Measurements from ENCODE around the gene DIS3L2. TPM values are rescaled to one million over a fixed set of nuclear protein-coding genes. Genes with fewer than 3 reads are reported as not detected.

DIS3L2 gene
- total RNA-seq: 10 to 100 TPM; 30.6 to 33.7 TPM

DNA sequence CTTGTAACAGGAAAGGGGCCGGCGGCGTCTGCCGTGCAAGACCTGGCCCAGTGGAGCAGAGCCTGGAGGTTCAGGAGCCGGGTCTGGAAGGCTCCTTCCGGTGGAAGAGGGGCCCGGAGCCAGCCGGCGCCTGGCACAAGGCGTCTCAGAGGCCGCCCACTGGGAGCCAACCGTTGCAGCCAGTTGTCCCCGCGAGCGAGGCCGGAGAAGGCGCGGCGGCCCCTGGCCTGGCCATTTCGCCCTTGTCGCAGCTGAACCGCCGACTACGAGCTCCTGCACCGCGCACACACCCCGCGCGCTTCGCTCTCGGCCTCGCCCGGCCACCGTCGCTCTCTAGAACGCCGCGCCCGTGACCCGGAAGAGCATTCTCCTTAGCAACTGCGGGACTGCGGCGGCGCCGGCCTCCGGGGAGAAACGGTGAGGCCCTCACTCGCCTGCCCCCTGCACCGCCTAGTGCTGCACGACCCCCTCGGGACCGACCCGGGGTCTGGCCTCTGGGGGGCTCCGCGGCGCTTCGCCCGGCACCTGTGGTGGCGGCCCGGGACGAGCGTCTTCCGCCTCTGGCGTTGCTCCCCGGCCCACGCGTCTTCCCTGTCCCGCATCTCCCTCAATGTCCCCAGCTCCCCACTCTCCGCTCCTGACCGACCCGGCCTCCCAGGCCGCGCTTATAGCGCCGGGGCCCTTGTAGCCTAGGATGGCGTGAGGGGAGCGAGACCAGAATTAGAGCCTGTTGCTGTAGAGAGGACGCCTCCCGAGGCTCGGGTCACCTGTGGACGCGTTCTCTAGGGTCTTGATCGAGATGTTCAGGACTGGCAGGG lies at the start of gene DIS3L2:
TSS of gene DIS3L2 (plus strand) at position 365 of the 818 bp plus-strand sequence. CDS start 53,215 bp downstream, outside the sequence.
- POLR2A ChIA-PET: interaction anchor here (1.0 kb wide), 1 partner anchor 14 kb away, joined by 3 read pairs; no protein-coding TSS in a partner anchor
- CTCF ChIA-PET: interaction anchor here (0.6 kb wide), 1 partner anchor 170 kb away, joined by 3 read pairs; no protein-coding TSS in a partner anchor

GRCh38 chr2:231914077-231914690 lies 47.3 kb upstream of the DIS3L2 start:
- ChIA-PET CTCF (no interaction called here), POLR2A (no interaction called here)

DNA sequence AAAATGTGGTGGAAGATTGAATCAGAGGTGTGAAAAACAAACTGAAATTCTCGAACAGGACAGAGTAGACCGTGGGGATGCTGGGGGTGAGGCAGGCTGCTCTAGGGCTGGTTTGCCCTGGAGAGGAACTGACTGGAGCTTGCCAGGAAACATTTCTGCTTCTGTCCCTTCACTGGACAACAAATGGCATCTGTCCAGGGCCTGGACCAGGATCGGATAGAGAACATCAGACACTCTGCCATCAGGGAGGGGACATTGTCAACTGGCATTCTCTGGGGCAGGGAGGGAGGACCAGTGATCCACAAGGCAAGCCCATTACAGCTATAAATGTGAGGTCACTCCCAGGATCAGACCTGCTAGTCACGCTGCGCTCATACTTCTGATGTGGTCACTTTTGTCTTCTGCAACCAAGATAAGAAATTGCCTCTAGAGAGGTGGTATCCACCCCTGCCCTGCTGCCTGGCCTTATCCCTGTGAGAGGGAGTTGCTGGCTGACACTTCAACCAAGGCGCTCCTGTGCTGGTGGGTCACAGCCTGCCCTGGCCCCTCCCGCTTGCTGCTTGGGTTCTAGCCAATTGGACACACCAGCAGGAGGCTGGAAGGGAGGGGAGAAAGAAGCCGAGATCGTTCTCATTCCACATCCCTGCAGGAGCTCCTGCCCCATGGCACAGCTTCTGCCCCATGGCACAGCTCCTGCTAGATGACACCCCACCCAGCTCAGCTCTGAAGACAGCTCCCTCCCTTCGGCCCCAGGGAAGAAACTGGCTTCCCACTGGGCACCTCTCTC lies 44.0 kb upstream of the DIS3L2 start:
- POLR2A ChIA-PET: no interaction called here

DNA sequence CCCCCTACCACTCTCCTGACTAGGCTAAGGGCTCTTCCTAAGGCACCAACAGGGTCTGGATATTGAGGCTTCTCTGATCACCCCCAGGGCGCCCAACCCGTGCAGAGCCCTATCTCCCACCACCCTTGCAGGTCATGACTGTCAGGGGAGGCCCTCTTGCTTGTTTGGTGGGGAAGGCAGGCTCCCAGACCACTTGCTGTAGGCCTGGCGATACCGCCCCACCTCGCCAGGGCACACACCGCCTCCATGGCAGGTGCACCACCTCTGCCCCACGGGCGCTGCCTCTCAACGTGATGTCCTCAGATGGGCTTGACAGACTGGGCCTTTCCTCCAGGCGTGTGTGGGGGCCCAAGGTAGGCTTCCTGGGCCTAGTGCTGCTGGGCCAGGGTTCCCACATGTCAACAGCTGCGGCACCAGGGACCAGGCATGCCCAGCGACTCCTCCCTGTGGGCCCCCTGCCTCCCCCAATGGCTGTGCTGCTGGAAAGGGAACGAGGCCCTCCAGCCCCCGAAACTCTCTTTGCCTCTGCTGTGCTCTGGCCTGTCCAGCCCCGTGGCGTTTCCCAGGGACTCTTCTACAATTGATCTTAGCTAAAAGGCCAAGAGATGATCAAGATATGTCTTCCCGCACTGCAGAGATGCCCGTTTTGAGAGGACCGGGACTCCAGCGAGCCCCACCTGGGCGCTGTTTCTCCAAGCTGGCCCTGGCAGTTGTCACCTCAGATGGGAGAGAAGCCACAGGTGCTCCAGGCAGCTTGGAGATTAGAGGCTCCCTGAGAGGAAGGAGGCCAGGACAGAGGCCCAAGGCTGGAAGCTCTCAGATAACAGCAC lies 42.8 kb upstream of the DIS3L2 start:
- ChIA-PET POLR2A (no interaction called here), CTCF (interaction anchor here (0.7 to 1.3 kb wide), 4 partner anchors 18 to 600 kb away, joined by 3 to 6 read pairs (median 3); no protein-coding TSS in a partner anchor)

More for the DNA sequence above, 44.0 kb upstream of the DIS3L2 start:
- CTCF ChIA-PET: interaction anchor here (0.7 to 1.1 kb wide), 5 partner anchors 11 to 377 kb away, joined by 4 to 6 read pairs (median 4); no protein-coding TSS in a partner anchor

- CTCF ChIA-PET: interaction anchor here (1.1 to 1.3 kb wide), 2 partner anchors 406 to 408 kb away, joined by 3 read pairs; no protein-coding TSS in a partner anchor
These were observed 42.0 kb upstream of the DIS3L2 start for GRCh38 chr2:231919341-231920035.

GRCh38 chr2:231920366-231920765 lies 41.1 kb upstream of the DIS3L2 start:
- ChIA-PET POLR2A (no interaction called here), CTCF (interaction anchor here (1.3 kb wide), 1 partner anchor 405 kb away, joined by 3 read pairs; no protein-coding TSS in a partner anchor)

More at GRCh38 chr2:231919341-231920035, 42.0 kb upstream of the DIS3L2 start:
- POLR2A ChIA-PET: no interaction called here

DNA sequence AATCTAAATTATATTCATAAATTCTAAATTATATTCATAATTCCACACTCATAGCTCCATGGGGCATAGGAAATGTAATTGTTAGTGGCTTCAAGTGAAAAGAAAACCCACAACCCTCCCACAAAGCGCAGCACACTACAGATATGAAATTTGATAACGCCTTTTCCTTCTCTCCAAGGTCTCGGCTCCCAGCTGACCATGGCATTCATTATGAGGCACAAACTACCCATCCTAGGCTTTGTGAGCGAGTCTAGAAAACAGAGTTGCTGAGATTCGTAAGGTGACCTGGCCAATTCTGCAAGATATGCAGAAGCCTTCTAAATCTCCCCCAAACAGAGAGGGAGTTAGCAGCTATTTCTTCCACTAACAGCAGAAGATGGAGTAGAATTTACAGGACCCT lies 40.7 kb upstream of the DIS3L2 start:
- POLR2A ChIA-PET: no interaction called here
- CTCF ChIA-PET: no interaction called here

DNA sequence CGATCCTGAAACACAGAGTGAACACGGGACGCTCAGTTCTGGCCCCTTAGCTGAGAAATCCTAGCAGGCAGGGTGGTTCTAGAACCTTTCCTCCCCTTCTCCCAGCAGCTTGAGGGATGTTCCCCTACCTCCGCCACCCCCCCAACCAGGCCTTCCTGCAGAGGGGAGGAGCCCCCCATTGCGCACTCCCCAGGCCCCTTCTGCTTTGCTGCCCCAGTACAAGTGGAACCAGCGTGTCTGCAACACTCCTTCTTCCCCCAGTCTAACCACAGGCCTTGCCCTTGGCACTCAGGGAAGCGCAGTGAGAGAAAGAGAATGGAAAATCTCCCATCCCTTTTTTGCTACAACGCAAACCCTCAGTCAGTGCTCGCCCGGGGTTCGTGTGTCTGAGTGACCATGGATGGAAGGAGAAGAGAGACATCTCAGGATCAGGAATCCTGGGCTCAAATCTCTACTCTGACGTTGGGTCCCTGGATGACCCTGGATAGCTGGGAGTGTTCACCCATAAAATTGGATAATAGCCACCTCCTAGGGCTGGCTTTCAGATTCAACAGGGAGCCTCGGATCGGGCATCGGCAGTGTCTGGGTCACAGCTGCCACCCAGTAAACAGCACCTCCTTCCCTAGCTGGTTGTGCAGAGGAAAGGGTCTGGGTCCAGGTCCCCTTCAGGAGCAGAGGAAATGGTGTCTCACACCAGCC lies 39.1 kb upstream of the DIS3L2 start:
- CTCF ChIA-PET: interaction anchor here (0.9 to 5.5 kb wide), 3 partner anchors 16 to 403 kb away, joined by 3 to 31 read pairs (median 5); no protein-coding TSS in a partner anchor
- POLR2A ChIA-PET: no interaction called here

DNA sequence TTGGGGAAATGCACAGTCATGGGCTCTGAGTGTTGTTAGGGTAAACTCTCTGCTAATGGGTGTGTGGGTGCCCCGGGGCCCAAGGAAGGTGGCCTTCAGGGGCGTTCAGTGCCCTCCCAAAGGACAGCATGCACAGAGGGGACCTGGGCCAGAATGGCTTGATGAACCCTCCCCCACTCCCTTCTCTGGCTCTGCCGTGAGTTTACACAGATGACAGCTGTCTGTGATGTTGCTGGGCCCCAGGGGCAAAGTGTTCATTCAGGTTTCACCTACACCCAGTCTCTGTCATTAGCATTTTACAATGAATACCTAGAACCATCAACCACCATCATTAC lies 38.5 kb upstream of the DIS3L2 start:
- ChIA-PET POLR2A (no interaction called here), CTCF (interaction anchor here (1.3 to 5.5 kb wide), 2 partner anchors 17 to 402 kb away, joined by 5 to 31 read pairs; no protein-coding TSS in a partner anchor)

DNA sequence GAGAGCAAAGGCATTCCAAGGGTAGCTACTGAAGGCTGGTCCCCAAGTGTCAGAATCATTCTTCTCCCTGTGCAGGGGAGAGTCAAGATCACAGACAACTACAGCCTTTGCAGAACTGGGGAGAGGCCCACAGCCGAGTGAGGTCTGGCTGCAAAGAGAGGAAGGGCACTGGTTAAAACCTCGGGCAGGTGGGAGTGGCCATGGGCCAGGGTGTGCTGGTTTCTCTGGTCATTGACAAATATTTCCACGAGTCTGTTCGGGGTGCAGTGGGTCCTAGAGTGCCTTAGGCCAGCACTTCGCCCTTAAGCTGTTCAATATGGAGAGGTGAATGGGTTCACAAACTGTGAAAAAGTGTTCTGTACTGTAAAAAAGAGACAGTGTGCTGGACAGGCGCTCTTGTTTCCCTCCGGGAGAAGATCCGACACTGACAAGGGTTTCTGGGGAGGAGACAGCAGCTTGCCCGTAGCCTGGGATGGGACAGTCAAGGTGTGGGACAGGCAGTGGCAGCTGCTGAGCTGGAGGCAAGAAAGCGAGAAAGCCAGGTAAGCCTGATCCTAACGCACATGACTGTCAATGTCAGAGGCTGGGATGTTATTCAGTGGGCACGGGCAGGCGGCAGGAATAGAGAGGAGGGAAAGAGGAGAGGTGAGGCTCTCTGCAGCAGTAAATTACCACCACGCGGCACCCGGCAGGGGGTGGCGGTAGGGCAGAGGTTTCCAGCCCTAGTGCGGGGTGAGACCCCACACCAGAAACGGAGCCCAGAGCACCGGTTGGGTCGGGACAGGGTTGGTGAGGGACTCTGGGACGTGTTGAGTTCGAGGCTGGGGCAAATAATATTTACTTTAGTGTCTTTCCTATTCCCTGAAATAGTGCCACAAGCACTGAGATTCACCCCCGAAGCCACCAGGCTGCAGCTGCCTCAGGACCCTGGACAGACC lies 37.3 kb upstream of the DIS3L2 start:
- POLR2A ChIA-PET: no interaction called here
- CTCF ChIA-PET: interaction anchor here (0.7 to 5.5 kb wide), 7 partner anchors 17 to 401 kb away, joined by 4 to 31 read pairs (median 8); no protein-coding TSS in a partner anchor

GRCh38 chr2:231924889-231925275 lies 36.6 kb upstream of the DIS3L2 start:
- CTCF ChIA-PET: interaction anchor here (0.6 to 5.5 kb wide), 13 partner anchors 10 to 514 kb away, joined by 3 to 31 read pairs (median 4); no protein-coding TSS in a partner anchor
- POLR2A ChIA-PET: no interaction called here

DNA sequence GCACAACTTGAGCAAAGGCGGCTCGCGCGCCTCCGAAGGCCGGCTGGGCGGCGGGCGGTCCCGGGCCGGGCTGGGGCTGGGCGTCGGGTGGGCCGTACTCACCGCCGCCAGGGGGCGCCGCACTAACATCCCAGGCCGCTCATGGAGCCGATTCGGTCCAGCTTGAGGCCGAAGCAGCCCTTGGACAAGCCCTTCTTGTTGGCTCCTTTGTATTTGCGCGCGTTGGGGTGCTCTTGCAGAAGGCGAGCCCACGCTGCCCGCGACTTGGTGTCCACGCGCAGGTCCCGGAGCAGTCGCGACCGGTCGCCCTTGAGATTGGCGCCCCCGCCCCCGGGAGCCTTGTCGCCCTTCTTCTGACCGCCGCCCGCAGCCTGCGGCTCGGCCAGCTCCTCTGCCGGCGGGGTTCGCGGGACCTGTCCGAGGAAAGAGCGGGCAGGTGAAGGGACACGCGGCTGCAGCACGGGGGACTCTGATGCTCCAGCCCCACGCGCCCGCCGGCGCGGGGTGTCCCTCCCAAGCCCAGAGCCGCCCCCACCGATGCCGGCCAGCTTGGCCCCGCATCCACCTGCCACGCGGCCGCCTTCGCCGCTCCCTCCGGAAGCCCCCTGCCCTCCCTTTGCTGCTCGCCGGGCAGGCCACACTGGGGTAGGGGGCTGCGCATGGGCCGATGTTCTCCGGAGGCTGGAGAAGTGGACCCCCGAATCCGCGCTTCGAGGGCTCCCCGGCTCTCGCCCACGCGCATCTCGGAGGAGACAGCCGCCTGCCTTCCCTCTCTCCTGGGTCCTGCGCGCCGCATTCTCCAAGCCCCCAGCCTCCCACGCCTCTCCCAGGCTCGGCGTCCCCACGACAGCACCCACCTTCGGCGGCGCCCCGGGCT lies 36.0 kb upstream of the DIS3L2 start:
- ChIA-PET CTCF (interaction anchor here (0.6 to 5.5 kb wide), 20 partner anchors 9 to 514 kb away, joined by 3 to 31 read pairs (median 4); no protein-coding TSS in a partner anchor), POLR2A (no interaction called here)

GRCh38 chr2:231926180-231926741 lies 35.3 kb upstream of the DIS3L2 start, which contains the start of gene NPPC:
NPPC (minus strand) TSS chr2:231926396; CDS start chr2:231926249, 147 bp downstream.
- CTCF ChIA-PET: interaction anchor here (0.6 to 5.5 kb wide), 18 partner anchors 26 to 844 kb away, joined by 3 to 31 read pairs (median 3); no protein-coding TSS in a partner anchor
- POLR2A ChIA-PET: interaction anchor here (0.6 kb wide), 1 partner anchor 187 kb away, joined by 9 read pairs; no protein-coding TSS in a partner anchor

- POLR2A ChIA-PET: interaction anchor here (0.6 kb wide), 1 partner anchor 187 kb away, joined by 9 read pairs; no protein-coding TSS in a partner anchor
- CTCF ChIA-PET: interaction anchor here (0.6 to 5.5 kb wide), 10 partner anchors 44 to 843 kb away, joined by 3 to 31 read pairs (median 3); no protein-coding TSS in a partner anchor
These were observed 34.5 kb upstream of the DIS3L2 start for GRCh38 chr2:231926761-231927565.
